WTC11 (cell line): ENCODE measurements around the gene AGBL5. TPM values are rescaled to one million over a fixed set of nuclear protein-coding genes. Genes with fewer than 3 reads are reported as not detected.

Experiments
- ARID4B ChIP-seq: sonication (generic); formaldehyde crosslinking; IDR thresholded peaks from 2 replicates; pipeline ENCODE4 v1.8.0; 2023; ENCODE audit warnings: missing genetic modification reagents, mild to moderate bottlenecking, borderline replicate concordance
- E2F1 ChIP-seq: sonication (generic); formaldehyde crosslinking; IDR thresholded peaks from 2 replicates; pipeline ENCODE4 v1.8.0; 2022; ENCODE audit warnings: mild to moderate bottlenecking, missing genetic modification reagents
- FOXP1 ChIP-seq: sonication (generic); formaldehyde crosslinking; IDR thresholded peaks from 2 replicates; pipeline ENCODE4 v1.8.0; 2022; ENCODE audit warnings: missing genetic modification reagents, mild to moderate bottlenecking, moderate library complexity, borderline replicate concordance
- total RNA-seq: library from RNA; stranded (reverse); gene quantifications from 3 replicates; pipeline ENCODE4 v1.2.3, GENCODE V29; 2021
- TF ChIP-seq, protein P1 (sequence below): sonication (generic); formaldehyde crosslinking; IDR thresholded peaks from 2 replicates; pipeline ENCODE4 v1.8.1; 2022; ENCODE audit warnings: low read depth, missing genetic modification reagents, borderline replicate concordance
- TF ChIP-seq, protein P2 (sequence below): sonication (generic); formaldehyde crosslinking; IDR thresholded peaks from 2 replicates; pipeline ENCODE4 v1.8.1; 2023; ENCODE audit warnings: mild to moderate bottlenecking, moderate library complexity, missing genetic modification reagents
- TF ChIP-seq, protein P3 (sequence below): sonication (generic); formaldehyde crosslinking; IDR thresholded peaks from 2 replicates; pipeline ENCODE4 v1.8.1; 2022; ENCODE audit warnings: mild to moderate bottlenecking, missing genetic modification reagents, moderate library complexity, borderline replicate concordance
- TF ChIP-seq, protein P4 (sequence below): fragments of 250-450 bp; sonication (Bioruptor Pico); IDR thresholded peaks from 2 replicates; pipeline ENCODE4 v1.9.0; 2021; ENCODE audit warnings: moderate library complexity, mild to moderate bottlenecking, inconsistent platforms, borderline replicate concordance
- TF ChIP-seq, protein P5 (sequence below): fragments of 200-600 bp; IDR thresholded peaks from 2 replicates; pipeline ENCODE4 v1.8.0; 2022; ENCODE audit warnings: antibody characterized with exemption
- TF ChIP-seq, protein P6 (sequence below): sonication (generic); formaldehyde crosslinking; IDR thresholded peaks from 2 replicates; pipeline ENCODE4 v1.8.0; 2023; ENCODE audit warnings: missing genetic modification reagents

Gene AGBL5
- total RNA-seq, 1 experiment from 2014 or later: 43.0 TPM

GRCh38 chr2:27086724-27087593, 35.5 kb downstream of the AGBL5 start, which contains the start of gene KHK (continued):
- TF ChIP-seq, protein P1, sequence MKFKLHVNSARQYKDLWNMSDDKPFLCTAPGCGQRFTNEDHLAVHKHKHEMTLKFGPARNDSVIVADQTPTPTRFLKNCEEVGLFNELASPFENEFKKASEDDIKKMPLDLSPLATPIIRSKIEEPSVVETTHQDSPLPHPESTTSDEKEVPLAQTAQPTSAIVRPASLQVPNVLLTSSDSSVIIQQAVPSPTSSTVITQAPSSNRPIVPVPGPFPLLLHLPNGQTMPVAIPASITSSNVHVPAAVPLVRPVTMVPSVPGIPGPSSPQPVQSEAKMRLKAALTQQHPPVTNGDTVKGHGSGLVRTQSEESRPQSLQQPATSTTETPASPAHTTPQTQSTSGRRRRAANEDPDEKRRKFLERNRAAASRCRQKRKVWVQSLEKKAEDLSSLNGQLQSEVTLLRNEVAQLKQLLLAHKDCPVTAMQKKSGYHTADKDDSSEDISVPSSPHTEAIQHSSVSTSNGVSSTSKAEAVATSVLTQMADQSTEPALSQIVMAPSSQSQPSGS (CRISPR knock-in tag): no peak
- TF ChIP-seq, protein P2, sequence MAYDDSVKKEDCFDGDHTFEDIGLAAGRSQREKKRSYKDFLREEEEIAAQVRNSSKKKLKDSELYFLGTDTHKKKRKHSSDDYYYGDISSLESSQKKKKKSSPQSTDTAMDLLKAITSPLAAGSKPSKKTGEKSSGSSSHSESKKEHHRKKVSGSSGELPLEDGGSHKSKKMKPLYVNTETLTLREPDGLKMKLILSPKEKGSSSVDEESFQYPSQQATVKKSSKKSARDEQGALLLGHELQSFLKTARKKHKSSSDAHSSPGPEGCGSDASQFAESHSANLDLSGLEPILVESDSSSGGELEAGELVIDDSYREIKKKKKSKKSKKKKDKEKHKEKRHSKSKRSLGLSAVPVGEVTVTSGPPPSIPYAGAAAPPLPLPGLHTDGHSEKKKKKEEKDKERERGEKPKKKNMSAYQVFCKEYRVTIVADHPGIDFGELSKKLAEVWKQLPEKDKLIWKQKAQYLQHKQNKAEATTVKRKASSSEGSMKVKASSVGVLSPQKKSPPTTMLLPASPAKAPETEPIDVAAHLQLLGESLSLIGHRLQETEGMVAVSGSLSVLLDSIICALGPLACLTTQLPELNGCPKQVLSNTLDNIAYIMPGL (CRISPR knock-in tag): no peak
- TF ChIP-seq, protein P3, sequence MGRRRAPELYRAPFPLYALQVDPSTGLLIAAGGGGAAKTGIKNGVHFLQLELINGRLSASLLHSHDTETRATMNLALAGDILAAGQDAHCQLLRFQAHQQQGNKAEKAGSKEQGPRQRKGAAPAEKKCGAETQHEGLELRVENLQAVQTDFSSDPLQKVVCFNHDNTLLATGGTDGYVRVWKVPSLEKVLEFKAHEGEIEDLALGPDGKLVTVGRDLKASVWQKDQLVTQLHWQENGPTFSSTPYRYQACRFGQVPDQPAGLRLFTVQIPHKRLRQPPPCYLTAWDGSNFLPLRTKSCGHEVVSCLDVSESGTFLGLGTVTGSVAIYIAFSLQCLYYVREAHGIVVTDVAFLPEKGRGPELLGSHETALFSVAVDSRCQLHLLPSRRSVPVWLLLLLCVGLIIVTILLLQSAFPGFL (CRISPR knock-in tag): 0 out of 2 replicates have a peak, but pooled peaks have one; percentile 20
- TF ChIP-seq, protein P4, sequence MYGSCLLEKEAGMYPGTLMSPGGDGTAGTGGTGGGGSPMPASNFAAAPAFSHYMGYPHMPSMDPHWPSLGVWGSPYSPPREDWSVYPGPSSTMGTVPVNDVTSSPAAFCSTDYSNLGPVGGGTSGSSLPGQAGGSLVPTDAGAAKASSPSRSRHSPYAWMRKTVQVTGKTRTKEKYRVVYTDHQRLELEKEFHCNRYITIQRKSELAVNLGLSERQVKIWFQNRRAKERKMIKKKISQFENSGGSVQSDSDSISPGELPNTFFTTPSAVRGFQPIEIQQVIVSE (CRISPR knock-in tag): no peak
- TF ChIP-seq, protein P5, sequence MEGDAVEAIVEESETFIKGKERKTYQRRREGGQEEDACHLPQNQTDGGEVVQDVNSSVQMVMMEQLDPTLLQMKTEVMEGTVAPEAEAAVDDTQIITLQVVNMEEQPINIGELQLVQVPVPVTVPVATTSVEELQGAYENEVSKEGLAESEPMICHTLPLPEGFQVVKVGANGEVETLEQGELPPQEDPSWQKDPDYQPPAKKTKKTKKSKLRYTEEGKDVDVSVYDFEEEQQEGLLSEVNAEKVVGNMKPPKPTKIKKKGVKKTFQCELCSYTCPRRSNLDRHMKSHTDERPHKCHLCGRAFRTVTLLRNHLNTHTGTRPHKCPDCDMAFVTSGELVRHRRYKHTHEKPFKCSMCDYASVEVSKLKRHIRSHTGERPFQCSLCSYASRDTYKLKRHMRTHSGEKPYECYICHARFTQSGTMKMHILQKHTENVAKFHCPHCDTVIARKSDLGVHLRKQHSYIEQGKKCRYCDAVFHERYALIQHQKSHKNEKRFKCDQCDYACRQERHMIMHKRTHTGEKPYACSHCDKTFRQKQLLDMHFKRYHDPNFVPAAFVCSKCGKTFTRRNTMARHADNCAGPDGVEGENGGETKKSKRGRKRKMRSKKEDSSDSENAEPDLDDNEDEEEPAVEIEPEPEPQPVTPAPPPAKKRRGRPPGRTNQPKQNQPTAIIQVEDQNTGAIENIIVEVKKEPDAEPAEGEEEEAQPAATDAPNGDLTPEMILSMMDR: peak; percentile 36; the same call in 1 of the 2 replicates
- TF ChIP-seq, protein P6, sequence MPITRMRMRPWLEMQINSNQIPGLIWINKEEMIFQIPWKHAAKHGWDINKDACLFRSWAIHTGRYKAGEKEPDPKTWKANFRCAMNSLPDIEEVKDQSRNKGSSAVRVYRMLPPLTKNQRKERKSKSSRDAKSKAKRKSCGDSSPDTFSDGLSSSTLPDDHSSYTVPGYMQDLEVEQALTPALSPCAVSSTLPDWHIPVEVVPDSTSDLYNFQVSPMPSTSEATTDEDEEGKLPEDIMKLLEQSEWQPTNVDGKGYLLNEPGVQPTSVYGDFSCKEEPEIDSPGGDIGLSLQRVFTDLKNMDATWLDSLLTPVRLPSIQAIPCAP: no peak
- TF ChIP-seq E2F1 (CRISPR knock-in tag) (0 out of 2 replicates have a peak, but pooled peaks have one; percentile 5), FOXP1 (peak; percentile 61; the same call in 1 of the 2 replicates), ARID4B (CRISPR knock-in tag) (0 out of 2 replicates have a peak, but pooled peaks have one; percentile 13)
- TF ChIP-seq, all 79 proteins: peak for 7
